GM21526 (cell line): Measurements from ENCODE around the gene TMEM247.
"Not testable (repeated sequence)": the region's sequence is repeated elsewhere in the genome, so short reads cannot be mapped to it uniquely, and the experiment has no call there.

Source experiments
- ATAC-seq: cut with Tn5 transposase; IDR thresholded peaks from one replicate; pipeline ENCODE4 v1.9.1; 2021; ENCODE audit warnings: moderate library complexity; ENCODE audit not compliant: unreplicated experiment, low FRiP score

The TMEM247 gene

DNA sequence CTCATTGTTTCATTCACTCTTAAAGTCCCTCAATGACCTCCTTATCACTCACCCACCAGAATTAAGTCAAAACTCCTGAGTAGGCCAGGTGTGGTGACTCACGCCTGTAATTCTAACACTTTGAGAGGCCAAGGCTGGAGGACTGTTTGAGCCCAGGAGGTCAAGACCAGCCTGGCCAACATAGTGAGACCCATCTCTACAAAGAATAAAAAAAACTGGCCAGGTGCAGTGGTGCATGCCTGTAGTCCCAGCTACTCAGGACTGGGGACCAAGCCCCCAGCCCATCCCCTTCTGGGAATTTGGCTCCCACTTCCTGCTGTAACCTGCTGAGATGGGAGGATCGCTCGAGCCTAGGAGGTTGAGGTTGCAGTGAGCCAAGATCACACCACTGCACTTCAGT, 28.9 kb downstream of the TMEM247 start:
- no peak for ATAC-seq

DNA sequence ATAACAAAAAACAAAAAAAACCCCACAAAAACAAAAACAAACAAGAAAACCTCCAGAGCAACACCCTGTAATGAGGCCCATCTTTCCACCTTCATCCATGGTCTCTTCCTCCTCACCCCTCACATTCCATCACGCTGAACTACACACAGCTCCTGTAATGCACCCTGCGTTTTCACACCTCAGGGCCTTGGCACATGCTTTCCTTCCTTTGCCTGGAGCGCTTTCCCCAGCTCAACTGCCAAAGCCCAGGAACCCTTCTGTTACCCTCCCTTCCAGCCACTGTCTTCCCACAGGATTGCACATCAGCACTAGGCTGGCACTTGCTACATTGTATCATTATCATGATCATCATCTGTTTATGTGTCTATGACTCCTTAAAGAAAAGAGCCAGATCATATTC, 29.4 kb downstream of the TMEM247 start:
- ATAC-seq: no peak

DNA sequence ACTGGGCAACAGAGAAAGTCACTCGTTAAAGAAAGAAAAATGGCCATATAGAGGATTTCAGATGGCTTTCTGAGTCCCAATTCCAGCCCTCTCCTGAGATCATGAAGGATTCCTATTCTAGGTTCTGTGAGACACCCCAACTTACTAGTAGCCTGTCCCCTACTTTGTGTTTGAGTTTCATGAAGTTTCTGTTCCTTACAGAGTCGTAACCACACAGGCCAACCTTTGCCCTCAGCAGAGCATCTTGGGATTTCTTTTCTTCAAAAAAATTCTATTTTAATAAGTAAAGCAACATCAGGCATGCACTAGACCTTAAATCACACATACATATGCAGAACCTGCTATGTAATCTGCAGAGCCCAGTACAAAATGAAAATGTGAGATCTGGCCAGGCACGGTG, 30.4 kb downstream of the TMEM247 start:
- no peak for ATAC-seq

GRCh38 chr2:46510598-46511177, 31.3 kb downstream of the TMEM247 start:
- ATAC-seq: no peak

DNA sequence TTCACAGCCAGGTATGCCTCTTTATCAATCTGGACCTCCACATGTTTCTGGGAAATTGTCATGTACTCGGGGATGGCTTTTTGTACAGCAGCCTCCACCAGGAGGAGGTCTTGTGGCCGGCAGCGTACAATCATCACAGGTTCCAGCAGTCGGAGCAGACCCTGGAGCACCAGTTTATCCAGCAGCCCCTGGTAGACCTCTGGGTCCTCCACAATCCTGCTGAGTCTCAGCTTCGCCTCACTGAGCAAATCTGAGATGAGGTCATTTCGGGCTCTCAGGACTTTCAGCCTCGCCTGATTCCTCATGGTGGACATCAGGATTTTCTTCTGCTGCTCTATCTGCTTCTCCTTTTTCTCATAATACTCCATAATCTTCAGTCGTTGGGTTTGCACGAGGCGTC, 32.8 kb downstream of the TMEM247 start:
- no peak for ATAC-seq

DNA sequence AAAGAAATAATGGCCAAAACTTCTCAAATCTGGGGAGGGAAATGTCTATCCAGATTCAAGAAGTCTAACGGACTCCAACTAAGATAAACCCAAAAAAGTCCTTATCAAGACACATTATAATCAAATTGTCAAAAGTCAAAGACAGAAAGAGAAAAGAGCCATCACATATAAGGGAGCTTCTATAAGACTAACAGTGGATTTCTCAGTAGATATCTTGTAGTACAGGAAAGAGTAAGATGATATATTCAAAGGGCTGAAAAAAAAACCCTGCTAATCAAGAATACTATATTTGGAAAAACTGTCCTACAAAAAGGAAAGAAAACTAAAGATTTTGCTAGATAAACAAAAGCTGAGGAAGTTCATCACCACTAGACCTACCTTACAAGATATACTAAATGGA, 35.4 kb downstream of the TMEM247 start:
- no peak for ATAC-seq

DNA sequence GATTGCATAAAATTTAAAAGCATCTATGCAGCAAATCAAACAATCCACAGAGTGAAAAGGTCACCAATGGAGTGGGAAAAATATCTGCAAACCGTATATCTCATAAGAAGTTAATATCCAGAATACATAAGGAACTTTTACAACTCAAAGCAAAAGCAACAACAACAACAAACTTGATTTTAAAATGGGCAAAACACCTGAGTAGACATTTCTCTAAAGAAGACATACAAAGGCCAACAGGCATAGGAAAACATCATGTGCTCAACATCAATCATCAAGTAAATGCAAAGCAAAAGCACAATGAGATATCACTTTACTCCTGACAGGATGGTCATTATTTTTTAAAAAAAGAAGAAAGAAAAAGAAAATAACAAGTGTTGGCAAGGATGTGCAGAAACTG, 38.1 kb downstream of the TMEM247 start:
- ATAC-seq: no peak

DNA sequence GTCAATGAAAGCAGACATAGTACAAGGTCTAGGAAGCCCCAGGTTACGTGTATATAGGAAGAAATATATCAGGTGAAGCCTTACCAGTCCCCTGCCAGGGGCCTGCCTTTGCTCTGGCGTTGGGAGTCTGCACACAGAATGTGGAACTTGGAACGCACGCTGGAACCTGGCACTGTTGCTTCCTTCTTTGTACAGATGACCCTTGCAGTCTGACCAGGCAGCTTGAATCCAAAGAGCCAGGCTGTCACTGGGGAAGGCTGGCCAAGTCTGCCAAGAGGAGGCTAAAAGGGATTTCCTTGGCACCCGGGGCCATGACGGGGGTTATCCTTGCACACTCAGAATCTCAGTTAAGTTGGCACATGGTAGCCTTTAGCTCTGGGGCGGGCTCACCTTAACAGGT, 39.5 kb downstream of the TMEM247 start:
- no peak for ATAC-seq

DNA sequence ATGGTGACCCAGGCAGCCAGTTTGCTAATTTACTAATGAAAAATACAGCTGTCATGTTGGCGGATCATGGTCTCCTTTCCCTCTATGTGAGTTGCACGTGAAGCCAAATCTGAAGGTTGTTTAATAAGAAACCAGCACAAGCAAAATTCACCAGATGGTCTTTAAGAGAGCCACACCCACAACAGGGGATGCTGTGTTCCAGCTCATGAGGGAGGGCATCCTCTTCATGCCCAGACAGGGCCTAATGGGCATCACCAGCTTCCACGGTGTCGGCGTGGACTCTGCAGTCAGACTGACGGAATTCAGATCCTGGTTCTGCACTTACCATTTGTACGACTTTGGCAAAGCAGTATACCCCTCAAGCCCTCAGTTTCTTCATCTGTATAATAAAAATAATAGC, 39.9 kb downstream of the TMEM247 start:
- no peak for ATAC-seq

DNA sequence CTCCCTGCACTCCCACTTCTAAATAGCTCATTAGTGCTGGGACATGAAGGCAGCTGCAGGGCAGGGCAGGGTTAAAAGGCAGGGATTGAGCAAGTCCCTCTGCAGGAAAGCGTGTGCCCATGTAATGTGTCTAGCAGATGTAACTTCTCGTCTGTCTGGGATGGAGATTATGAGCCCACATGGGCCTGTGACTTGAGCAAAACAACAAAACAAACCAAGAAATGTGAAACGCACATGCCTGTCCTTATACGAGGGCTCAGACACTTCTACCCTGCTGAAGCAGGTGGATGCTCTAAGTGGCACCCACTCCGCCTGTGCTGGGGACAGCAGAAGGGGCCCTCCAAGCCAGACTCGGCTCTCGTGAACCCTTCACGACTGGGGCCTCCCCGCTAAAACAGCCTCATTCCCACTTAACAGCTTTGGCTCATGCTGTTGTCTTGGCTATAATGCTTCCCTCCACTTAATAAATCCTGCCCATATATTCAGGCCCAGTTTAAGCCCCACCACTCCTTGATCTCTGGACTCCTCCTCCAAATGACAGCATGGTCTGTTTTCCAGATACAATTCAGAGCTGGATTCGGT, 40.9 kb downstream of the TMEM247 start:
- no peak for ATAC-seq

DNA sequence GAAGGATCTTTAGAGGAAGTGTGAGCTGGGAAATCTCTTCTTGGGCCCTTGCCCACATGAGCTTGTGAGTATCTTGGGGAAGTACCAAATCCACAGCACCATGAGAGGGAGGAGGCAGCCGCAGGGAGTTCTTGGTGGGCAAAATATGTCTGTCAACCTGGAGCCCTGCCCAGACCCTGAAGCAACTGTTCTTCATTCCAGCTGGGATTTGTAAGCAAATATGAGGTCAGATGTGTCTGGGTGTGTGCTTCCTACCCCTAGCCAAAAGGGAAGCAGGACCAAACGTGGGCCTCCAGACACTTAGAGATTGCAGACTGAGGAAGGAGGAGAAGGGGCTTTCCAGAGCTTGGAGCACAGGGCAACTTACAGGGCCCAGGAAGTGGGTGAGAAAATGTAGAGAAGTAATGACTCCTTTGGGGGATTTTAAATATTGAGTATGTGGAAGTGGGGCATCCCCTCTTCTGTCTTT, 41.9 kb downstream of the TMEM247 start:
- ATAC-seq: no peak

GRCh38 chr2:46522385-46522784, 43.0 kb downstream of the TMEM247 start:
- ATAC-seq: not testable (repeated sequence)

DNA sequence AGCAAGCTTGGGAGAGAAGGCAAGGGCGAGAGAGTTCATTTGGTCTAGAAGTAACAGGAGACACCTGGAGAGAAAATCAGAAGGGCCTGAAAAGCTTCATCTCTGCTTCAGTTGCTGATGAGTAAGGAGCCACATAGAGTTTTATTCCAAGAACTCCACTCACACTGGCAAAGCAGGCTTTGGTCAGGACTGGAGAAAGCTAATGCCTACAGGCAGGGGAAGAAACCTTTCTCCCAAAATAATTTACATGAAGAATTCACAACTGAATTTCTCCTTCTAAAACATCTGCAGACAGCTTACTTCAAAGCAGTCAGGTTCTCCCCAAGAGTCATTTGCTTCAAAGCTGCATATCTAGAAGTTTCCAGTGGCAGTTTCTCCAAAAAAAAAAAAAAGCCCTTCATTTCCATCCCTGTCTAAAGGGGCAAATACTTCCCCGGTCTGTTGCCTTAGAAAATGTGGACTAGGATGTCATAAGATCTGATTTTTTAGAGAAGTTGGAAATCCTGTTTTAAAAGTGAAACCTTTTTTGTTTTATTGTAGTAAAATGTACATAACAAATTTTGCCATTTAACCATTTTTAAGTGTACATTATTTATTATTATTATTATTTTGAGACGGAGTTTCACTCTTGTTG, 46.3 kb downstream of the TMEM247 start:
- no peak for ATAC-seq

DNA sequence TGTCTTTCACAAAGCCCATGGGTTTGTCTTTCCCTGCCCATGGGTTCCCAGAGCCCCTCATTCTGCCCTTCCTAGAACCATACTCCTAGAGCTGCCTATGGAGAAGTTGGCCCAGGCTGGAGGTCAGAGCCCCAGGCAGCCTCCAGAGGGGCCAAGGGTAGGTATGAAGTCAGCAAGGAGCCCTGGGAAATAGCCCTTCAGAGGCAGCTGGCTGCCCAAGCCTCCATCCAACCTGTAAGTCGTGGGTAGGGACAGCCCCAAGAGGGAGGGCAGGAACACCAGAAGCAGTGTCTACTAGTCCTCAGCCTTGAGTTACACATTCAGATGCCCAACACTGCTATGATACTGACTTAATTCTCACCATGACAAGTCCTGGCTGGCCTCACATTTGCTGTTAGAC, 49.5 kb downstream of the TMEM247 start:
- ATAC-seq: no peak

- ATAC-seq: no peak
Observed at GRCh38 chr2:46530639-46531038, 51.3 kb downstream of the TMEM247 start.

DNA sequence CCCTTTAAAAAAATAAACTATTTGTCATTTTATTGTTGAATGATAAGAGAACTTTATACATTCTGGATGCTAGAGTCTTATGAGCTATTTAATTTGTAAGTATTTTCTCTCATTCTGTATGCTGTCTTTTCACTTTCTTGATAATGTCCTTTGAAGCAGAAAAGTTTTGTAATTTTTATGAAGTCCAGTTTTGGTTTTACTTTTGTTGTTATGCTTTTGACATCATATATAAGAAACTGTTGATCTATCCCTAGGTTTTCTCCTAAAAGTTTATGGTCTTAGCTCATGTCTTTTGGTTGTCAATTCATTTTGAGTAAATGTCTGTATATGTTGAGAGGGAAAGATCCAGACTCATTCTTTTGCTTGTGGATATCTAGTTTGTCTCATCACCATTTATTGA, 52.5 kb downstream of the TMEM247 start:
- no peak for ATAC-seq
